RWPE2 (cell line): ENCODE data around the gene LRRC59.

ENCODE experiments used
- ATAC-seq: fragments of 200-7000 bp; cut with Tn5 transposase; 3 replicates; pipeline ENCODE4 v1.9.1; 2021; ENCODE audit warnings: low read depth
- DNase-seq: peaks from one replicate; pipeline ENCODE4 v3.0.0-alpha.2; 2020; ENCODE audit warnings: low spot score
- H3K27ac ChIP-seq: fragments of 450-650 bp; 2 replicates; pipeline ENCODE4 v1.5.1; 2017; ENCODE audit warnings: mild to moderate bottlenecking; ENCODE audit not compliant: poor library complexity, severe bottlenecking
- H3K27me3 ChIP-seq: fragments of 250-450 bp; sonication (Bioruptor Pico); 2 replicates; pipeline ENCODE4 v1.5.1; 2021; ENCODE audit warnings: mild to moderate bottlenecking, moderate library complexity; ENCODE audit not compliant: insufficient read depth, poor library complexity, severe bottlenecking
- H3K36me3 ChIP-seq: fragments of 250-450 bp; sonication (Bioruptor Pico); 2 replicates; pipeline ENCODE4 v1.5.1; 2020; ENCODE audit warnings: low read depth, mild to moderate bottlenecking, moderate library complexity
- H3K4me1 ChIP-seq: fragments of 250-450 bp; sonication (Bioruptor Pico); 2 replicates; pipeline ENCODE4 v1.5.1; 2021; ENCODE audit warnings: mild to moderate bottlenecking, moderate library complexity; ENCODE audit not compliant: insufficient read depth, poor library complexity, severe bottlenecking
- H3K4me3 ChIP-seq: fragments of 250-450 bp; sonication (Bioruptor Pico); 2 replicates; pipeline ENCODE4 v1.5.1; 2021; ENCODE audit warnings: mild to moderate bottlenecking, moderate library complexity; ENCODE audit not compliant: severe bottlenecking
- H3K9me3 ChIP-seq: fragments of 250-450 bp; sonication (Bioruptor Pico); 2 replicates; pipeline ENCODE4 v1.5.1; 2021; ENCODE audit warnings: mild to moderate bottlenecking, moderate library complexity; ENCODE audit not compliant: severe bottlenecking
- TF ChIP-seq, protein P1 (sequence below): fragments of 450-650 bp; IDR thresholded peaks from one replicate; pipeline ENCODE4 v1.5.1; 2017; ENCODE audit warnings: mild to moderate bottlenecking, moderate library complexity; ENCODE audit not compliant: poor library complexity, severe bottlenecking

Gene LRRC59

DNA sequence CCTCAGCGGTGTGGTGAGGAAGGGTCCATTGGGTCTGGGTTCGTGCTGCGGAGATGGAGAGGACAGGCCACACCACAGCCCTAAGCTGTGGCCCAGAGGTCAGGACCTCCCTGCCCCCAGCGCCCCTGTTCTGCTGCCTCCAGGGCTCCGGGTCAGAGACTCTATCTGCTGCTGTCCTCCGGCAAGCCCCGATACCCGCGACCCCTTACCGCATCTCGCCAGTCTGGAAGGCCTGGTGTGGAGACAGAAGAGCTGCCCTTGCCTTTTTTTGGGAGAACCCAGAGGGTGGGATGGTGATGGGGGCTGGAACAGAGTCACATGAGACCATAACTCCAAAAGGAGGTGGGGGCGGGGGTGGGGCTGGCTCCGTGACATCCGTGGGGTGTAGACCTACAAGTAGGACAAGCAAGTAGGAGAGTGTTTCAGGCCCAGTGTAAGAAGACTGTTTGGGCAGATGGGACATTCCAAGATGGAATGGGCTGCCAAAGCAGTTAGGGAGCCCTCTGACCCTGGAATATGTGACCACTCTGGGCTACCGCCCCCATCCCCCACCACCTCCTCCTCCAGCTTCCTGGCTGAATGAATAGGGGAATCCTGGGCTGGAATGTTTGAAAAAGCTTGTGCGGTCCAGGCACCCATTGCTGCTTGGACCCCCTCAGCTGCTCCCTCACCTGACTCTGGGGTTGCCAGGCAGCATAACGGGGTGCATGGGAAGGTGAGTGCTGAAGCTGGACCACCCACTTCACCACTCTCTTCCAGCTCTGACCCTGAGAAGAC lies 50.0 kb downstream of the LRRC59 start:
- peaks cover 21% of the 10 kb centered on the region for H3K4me1 ChIP-seq
- peaks cover 10% of the 10 kb centered on the region for H3K36me3 ChIP-seq
- H3K4me3 ChIP-seq, result peak overlapping the region; percentile 84
- ATAC-seq (no peak), DNase-seq (peak; percentile 56)
- TF ChIP-seq, protein P1, sequence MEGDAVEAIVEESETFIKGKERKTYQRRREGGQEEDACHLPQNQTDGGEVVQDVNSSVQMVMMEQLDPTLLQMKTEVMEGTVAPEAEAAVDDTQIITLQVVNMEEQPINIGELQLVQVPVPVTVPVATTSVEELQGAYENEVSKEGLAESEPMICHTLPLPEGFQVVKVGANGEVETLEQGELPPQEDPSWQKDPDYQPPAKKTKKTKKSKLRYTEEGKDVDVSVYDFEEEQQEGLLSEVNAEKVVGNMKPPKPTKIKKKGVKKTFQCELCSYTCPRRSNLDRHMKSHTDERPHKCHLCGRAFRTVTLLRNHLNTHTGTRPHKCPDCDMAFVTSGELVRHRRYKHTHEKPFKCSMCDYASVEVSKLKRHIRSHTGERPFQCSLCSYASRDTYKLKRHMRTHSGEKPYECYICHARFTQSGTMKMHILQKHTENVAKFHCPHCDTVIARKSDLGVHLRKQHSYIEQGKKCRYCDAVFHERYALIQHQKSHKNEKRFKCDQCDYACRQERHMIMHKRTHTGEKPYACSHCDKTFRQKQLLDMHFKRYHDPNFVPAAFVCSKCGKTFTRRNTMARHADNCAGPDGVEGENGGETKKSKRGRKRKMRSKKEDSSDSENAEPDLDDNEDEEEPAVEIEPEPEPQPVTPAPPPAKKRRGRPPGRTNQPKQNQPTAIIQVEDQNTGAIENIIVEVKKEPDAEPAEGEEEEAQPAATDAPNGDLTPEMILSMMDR, result no peak
- H3K27me3 ChIP-seq, result no peaks in the 10 kb centered on the region
- H3K27ac ChIP-seq, result peak overlapping the region; percentile 60
- H3K9me3 ChIP-seq, result no peaks in the 10 kb centered on the region

DNA sequence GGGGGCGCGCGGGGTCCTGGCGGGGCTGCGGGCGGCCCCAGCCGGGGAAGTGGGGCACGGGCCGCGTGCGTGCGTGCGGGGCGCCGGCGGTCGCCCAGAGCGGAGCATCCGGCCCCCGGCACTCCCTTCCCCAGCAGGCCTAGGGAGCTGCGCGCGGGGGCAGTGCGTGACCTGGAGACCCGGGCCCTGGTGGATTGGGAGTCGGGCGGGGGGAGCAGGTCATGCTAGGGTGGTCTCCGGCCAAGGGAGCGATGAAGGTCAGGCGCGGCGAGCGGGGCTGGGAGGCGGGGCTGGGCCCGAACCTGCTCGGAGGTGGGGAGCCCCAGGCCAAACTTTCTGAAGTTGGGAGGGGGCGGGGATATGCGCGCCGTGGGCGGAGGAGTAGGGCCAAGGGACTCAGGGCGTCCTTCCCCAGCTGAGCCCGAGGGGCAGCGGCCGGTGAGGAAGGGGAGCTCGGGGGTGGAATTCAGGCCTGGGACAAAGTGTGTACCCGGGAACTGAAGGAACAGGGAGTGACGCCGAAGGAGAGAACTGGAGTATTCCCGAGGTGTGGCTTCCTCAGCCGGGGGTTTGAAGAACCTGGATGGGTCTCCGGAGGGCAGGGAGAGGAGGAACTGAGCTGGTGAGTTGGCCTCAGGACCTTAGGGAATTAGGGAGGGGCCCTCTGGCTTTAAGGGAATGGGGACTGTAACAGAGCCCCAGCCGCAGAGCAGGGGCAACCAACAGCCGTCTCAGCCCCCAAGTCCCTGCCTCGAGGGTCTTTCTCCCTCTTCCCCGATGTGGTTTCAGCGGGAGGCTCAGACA lies 50.8 kb downstream of the LRRC59 start:
- peaks cover 21% of the 10 kb centered on the region for H3K4me1 ChIP-seq
- H3K4me3 ChIP-seq, result peak overlapping the region; percentile 84
- H3K9me3 ChIP-seq, result no peaks in the 10 kb centered on the region
- no peaks in the 10 kb centered on the region for H3K27me3 ChIP-seq
- peak overlapping the region; percentile 60 for H3K27ac ChIP-seq
- DNase-seq, result peak; percentile 62
- peak; percentile 41 for ATAC-seq
- TF ChIP-seq, protein P1, result no peak
- H3K36me3 ChIP-seq, result peaks cover 5% of the 10 kb centered on the region; the same call in 1 of the 2 replicates

GRCh38 chr17:50345432-50346312 lies 51.7 kb downstream of the LRRC59 start, which contains the start of gene XYLT2:
TSS of gene XYLT2 (plus strand) at chr17:50346126. CDS start at chr17:50346141, 15 bp downstream.
- H3K27me3 ChIP-seq, result no peaks in the 10 kb centered on the region
- H3K36me3 ChIP-seq, result peaks cover 5% of the 10 kb centered on the region; the same call in 1 of the 2 replicates
- TF ChIP-seq, protein P1, result no peak
- peak; percentile 80 for DNase-seq
- ATAC-seq, result peak; percentile 68
- H3K27ac ChIP-seq, result peak within 1 kb of the TSS; percentile 60
- no peaks in the 10 kb centered on the region for H3K9me3 ChIP-seq
- H3K4me3 ChIP-seq, result peak within 1 kb of the TSS; percentile 84
- peaks cover 21% of the 10 kb centered on the region for H3K4me1 ChIP-seq

DNA sequence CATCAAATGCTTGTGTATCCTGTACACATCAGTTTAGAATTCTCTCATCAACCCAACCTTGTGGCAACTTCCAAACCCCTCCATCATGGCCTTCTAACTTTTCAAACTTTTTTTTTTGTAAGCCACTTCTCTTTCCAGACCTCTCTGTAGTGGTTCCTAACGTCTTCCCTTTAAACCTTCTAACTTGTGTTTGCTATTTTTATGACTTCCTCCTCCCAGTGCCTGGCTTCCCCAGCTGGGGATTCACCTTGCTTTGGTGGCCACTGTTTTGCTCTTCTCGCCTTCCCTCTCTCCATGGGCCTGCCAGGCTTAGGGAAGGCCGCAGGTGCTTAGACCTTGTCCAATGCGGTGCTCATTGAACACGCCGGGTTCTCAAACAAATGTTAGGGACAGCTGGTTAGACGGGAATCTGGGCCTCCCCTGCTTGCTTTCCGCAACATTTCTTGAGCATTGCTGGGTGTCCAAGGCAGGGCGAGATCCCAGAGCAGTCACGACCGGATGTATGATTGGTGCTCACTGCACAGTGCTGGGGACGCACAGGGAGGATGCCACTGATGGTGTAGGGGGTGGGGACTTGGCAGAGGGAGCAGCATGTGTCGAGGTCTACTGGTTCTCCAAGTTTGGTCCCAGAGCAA lies 52.5 kb downstream of the LRRC59 start:
- DNase-seq, result peak; percentile 31
- peaks cover 21% of the 10 kb centered on the region for H3K4me1 ChIP-seq
- H3K9me3 ChIP-seq, result no peaks in the 10 kb centered on the region
- no peak overlapping the region for H3K27ac ChIP-seq
- no peak overlapping the region for H3K4me3 ChIP-seq
- H3K36me3 ChIP-seq, result peaks cover 5% of the 10 kb centered on the region; the same call in 1 of the 2 replicates
- TF ChIP-seq, protein P1, result no peak
- H3K27me3 ChIP-seq, result no peaks in the 10 kb centered on the region
- ATAC-seq, result no peak
